HG03045 (cell line): ENCODE measurements around the gene OSM.

ENCODE experiments used
- ATAC-seq: cut with Tn5 transposase; IDR thresholded peaks from one replicate; pipeline ENCODE4 v1.9.1; 2021; ENCODE audit warnings: mild to moderate bottlenecking, moderate library complexity; ENCODE audit not compliant: unreplicated experiment

Gene OSM

DNA sequence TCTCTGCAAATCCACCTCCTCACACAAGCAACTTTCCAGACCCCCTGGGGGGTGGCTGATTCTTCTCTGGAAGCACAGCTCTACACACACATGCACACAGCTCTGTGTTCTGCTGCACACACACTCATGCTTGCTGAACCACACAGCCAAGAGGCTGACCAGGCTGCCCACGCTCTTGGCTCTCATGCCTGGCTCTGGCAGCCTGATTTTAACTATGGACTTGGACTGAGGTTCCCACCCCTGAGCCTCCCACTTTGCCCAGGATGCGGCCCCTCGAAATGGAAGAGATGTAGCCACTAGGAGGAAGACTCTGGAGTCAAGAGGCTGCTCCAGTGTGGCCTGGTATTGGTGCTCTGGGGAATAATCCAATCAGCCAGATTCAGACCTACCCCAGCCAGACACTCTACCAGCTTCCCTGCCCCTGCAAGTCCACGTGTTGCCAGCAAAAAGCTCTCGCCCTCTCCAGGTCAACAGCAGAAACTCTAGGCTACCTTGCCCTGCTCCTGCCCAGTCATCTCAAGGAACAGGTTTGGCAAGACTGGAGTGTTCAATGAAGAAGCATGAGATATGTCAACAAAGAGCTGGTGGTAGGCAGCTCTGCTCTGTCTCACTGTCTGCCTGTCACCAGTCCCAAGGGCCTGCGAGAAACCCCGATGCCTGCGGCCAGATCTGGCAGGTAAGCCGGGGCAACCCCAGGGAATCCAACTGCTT is 31.5 kb upstream of the OSM start:
- no peak for ATAC-seq

DNA sequence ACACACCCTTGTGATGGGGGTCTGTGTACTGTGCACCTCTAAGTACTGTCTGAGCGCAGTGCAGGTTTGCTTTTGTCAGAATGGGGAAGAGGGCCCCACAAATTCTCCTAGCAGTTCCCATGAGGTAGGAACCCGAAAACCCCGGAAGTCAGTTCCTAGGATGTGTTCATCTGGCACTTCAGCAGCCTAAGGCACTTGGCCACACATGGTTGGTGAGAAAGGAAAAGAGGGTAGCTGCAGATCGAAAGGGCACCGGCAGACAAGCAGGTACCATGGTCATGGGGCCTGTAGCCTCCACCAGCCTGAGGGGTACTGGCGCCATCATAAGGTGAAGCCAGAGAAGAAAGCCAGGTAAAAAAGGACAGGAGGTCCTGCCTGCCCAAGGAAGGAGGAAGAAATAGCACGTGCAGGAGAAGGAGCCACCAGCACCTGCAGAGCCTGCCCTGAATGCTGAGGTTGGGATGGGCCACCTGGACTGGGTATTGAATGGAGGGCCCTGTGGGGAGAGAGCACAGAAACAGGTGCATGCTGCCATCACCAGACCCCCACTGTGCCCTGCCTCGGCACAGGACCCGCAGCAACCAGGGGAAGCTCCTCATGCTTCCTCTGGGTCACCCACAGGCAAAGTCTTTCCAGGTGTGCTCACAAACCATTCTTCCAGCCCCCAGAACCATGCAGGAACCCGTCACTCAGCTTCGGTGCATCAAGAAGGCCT is 30.8 kb upstream of the OSM start:
- no peak for ATAC-seq

DNA sequence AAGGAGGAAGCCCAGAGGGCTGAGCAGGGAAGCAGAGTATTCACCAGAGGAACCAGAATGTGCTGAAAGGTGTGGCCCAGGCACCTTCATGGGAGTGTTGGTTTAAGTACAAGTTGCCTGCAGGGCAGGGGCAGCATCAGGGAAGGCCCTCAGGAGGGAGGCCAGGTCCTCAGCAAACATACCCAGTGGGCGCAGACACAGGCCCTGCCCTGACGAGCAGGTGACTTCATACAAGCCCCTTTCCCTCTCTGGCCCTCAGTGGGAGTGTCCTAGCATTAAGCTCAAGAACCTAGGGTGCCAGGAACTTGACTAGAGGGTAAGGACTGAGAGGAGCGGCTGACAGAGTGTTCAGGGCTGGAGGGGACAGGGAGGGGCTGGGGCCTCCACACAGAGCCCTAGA is 30.2 kb upstream of the OSM start:
- ATAC-seq: no peak

DNA sequence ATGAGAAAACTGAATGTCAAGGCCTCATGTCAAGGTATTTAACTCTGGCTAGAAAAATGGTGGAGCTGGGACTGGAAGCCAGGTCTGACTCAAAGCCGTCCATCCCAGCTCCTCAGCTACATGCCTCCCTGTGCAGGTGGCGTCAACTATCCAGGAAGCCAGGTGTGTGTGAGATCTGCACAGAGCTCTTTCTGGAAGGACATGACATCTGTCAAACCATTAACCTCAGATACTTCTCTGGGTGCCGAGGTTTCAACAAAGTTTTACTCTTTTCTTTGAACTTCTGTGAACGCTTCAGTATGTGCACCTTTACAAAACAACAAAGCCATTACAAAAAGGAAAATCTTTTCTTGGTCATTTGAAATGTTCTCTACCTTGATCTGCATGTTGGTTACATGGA is 29.7 kb upstream of the OSM start:
- ATAC-seq: no peak

DNA sequence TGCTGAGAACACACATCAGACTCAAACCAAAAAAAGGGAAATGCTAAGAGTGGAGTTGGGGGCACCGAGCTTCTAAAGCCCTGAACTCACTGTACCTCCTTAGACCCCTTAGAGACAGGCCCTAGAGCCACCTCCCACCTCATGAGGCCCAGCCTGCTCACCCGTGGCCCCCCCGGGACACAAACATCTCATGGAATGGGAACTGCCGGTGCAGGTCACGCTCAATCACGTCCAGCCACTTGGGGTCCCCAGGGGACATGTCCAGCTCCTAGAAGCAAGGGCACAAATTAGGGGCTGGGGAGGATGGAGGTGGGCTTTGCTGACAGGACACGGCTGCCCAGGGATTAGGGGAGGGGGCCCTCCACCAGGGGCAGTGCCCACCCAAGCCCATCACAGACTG is 28.9 kb upstream of the OSM start:
- no peak for ATAC-seq

DNA sequence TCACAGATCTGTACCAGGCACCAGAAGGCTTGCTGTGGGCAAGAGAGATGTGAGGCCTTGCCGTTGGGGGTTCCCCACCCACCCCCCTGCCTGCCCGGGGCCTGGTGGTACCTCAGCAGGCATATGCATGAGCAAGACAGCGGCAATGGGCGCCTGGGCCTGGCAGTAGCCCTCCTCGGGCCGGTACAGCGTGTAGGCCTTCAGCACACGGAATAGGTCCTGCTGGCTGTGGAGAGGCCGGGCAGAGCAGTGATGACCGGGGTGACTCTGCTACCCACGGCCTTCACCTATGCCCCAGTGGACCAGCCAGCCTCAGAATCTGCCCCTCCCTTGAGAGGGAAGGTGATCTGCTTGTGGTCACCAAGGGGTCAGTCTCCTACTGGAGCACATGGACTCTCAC is 28.2 kb upstream of the OSM start:
- no peak for ATAC-seq

DNA sequence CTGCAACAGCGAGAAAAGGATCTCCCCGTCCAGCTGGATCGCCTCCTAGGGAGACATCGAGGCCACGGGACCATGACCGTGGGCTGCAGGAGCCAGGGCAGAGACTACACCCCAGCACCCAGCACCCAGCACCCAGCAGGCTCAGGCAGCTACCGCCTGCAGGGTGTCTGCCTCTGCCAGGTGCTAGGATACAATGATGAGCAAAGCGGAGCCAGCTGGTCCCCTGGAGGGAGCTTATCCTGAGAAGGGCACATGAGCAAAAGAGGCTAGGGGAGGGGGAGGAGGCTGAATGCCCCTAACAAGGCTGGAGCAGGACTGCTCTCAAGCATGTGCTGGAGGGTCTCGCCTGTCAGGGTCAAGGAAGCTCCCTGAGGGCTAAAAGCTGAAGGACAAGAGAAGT is 27.4 kb upstream of the OSM start:
- no peak for ATAC-seq

DNA sequence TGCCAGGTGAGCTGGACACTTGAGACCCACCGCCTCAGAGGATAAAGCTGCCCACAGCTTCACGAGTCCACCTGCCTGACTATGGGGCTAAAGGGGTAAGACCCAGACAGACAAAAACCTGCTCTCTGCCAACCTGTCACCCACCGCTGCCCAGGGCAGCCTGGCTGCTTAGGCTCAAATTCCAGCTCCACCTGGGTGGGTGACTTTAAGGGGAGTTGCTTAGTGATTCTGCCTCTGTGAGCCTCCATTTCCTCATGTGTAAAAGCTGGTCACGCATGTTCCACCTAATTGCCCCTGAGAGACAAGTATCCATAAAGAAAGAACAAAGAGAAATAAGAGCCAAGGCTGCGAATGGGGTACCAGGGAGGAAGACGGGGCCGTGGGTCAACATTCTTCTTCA is 26.4 kb upstream of the OSM start:
- ATAC-seq: no peak

DNA sequence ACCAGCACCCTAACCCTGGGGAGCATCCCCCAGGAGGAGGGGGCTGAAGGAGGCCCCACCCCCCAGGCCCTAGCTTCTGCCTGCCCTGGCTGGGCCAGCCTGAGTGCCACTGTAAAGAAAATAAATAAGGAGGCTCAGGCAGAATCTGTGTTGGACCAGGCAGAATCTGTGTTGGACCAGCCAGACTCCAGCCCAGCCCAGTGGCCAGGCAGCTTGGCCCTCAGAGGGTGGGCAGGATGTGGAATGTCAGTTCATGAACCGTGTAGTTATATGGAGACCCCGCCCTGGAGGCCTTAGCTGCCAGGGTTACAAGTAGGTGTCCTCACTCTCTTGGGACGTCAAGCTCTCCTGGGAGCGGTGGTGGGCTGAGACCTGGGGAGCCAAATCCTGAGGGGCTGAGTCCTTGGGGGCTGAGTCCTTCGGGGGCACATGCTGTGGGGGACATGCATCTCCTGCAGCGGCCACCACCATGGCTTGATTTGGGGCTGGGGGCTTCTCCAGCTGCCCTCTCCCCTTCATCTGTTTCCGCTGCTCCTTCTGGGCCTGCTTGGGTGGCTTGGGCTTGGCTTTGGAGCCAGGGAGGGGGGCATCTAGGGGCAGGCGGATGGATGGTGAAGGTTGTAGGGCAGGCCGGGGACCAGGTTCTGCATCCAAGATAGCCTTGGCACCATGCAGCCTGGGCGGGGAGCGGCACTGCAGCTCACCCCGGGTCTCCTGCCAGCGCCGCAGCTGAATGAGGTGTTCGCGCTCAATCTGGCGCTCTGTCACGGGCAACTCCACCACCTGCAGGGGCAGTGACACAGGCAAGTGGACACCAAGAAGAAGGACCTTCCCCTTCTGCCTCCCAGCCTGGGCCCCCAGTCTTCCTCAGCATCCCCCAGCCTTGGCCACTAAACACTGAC is 25.7 kb upstream of the OSM start:
- ATAC-seq: no peak

DNA sequence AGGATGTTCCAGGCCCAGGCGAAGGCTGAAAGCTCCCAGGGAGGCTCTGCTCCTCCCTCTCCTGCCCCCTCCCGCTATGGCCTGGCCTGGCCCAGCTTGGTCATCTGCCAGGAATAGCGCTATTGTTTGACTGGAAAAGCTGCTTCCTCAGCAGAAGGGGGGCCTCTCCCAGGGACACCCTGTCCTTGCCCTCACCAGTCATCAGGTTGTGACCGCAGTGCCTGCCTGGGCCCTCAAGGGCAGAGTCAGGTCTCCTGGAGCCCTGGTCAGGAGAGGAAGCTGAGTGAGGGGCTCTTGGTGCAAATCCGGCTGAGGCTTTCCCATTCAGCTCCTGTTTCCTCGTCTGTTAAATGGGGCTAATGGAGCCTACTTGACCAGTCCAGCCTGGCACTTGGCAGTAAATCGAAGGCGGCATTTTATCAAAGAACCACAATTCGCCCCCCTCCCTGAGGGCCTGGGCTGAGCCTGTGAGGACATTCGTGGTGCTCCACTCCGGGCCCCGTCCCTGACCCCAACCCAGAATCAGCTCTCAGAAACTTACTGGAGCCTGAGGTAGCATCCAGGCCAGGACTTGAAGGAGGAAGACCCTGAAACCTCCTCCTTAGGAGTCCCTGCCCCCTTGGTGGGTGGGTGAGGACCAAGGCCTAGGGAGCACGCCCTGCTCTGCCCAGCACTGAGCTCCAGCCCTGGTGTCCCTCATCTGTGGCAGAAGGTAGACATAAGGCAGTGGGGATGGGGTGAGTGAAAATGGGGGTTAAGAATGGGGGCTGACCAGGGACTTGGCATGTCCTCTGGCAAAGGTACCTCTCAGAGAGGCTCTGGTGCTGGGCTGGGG is 24.6 kb upstream of the OSM start:
- no peak for ATAC-seq

DNA sequence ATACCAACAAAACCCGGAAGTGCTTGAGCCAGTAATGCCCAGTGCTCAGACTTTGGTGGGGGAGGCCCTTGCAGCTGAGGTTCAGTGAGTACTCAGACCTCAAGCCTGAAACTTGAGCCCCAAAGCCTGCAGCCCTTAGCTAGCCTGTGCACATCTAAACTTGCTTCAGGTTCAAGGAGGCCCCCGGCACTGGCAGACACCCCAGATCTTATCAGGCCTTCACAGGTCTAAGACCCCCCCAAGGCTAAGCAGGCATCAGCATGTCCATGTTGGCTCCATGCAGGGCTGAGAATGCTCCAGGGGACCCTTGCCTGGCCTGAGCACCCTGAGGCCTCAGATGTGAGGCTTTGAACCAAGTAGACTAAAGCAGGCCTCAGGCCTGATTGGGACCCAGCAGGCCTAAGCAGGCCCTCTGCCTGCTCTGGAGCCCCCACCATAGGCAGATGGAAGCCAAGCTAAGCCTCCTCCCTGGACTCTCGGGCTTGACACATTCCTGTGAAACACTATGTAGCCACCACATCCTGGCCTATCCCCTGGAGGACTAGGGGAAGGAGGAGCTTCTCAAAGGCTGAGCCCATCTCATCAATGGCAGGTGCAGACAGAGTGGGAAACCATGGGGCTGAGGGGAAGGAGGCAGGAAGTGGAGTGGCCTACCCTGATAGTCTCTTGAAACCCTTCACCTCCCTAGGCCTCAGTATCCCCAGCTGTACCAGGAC is 23.8 kb upstream of the OSM start:
- no peak for ATAC-seq

DNA sequence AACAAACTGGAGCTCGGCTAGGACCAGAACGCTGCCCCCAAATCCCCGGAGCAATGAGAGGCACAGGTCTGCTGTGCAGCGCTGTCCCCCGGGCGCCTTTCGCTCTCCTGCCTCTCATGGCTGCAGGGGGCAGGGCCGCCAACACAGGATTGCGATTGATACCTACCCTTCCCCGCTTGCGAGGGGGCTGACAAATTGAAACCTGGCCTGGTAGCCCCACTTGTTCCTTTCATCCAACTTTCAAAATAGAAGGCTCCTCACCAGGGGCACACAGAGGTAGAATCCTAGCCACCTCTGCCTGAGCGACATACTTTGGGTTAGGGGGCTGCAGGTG is 23.3 kb upstream of the OSM start:
- peak; percentile 7 for ATAC-seq

DNA sequence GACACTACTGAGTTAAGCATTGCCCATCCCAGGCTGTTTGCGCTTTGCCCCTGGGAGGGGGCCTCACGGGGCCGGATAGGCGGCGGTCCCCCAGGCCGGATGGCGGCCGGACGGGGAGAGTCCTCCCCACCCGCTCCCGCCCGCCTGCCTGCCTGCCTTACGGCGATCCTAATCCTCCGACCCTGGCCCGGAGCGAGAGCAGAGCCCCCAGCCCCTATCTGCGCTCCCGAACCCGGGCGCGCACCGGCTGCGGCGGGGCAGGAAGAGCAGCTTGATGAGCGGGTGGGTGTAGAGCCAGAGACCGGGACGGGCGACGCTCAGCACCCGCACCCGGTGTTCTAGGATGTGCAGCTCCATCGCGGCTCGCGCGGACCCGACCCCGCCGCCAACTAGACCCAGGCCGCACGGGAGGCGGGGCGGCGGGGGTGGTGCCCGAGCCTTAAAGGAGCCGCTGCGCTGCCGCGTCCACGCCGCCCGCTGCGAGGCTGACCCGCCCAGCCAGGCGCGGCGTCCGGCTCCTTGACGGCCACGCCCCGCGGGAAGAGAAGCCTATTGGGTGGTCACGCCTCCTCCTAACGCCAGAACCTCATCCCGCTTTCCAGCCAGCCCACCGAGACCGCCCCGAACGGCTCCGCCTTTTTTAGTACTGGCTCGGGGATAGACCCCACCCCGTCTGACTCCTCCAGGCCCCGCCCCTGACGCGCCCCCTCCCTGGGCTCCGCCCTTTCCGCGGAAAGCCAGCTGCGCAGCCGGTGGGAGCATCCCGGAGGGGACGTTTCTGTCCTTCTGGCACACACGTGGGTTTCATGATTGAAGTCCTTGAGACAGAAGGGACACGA is 22.7 kb upstream of the OSM start, which contains the start of gene CASTOR1:
CASTOR1 (minus strand) TSS at position 365 of the 839 bp plus-strand sequence; CDS start at position 357, 8 bp downstream.
- peak; percentile 70 for ATAC-seq

DNA sequence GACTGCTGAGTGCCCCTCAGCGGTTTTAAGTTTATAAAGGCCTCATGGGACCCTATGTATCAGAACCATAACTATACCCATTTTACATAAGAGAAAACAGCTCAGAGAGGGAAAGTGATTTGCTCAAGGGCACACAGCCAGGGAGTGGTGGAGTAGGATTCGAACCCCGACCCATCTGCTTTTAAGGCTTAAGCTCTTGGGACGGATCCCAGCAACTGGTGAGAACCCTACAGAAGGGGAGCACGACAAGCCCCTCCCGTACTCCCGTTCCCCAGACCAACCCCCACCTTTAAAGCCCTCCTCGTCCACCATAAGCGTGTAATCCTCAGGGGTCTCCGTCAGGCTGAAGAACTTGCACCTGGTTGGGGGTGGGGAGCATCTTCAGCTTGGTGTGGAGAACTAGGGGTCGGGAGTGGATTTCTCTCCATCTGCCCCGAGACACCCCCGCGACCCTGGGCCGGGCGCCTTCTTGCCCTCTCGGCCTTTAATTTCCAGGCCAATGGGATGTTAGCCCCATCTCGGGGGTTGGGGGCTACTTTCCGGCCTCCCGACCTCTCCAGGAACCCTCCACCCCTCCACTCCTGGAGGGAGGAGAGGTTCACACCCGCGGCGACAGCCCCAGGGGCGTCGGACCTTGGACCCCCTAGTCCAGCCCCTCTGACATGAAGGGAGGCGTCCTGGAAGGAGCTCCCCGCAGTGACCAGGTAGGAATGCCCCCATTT is 21.9 kb upstream of the OSM start:
- no peak for ATAC-seq

DNA sequence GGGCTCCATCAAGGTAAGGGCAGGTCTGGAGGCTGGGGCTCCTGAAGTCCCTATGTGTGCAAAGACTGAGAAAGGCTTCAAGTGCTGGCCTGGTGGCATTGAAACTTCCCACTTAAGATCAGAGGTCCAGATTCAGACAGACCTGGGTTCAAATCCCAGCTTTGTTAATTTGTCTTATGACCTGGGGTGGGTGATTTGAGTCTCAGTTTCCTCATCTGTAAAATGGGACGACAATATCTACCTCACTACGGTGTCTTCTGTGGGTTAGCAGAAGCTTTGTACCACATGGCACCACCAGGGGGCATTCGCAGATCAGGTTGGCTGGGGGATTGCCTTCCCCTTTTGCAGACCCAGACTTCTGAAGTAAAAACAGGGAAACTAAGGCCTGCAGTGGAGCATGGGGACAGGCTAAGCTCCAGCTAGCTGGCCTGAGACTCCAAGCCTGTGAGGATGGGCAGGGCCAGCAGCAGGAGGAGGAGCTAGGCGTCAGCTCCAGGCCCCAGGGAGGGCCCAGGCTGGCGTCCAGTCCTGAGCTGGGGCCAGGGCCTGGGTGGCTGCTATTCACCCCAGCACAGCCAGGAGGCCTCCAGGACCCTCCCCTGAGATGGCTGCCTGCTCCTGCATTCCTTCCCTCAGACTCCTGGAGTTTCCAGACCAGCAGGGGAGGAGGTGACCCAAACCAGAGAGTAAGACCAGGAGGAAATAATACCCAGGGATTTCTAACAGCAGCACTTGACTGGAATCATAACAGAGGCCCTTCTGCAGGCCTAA is 21.2 kb upstream of the OSM start:
- no peak for ATAC-seq

DNA sequence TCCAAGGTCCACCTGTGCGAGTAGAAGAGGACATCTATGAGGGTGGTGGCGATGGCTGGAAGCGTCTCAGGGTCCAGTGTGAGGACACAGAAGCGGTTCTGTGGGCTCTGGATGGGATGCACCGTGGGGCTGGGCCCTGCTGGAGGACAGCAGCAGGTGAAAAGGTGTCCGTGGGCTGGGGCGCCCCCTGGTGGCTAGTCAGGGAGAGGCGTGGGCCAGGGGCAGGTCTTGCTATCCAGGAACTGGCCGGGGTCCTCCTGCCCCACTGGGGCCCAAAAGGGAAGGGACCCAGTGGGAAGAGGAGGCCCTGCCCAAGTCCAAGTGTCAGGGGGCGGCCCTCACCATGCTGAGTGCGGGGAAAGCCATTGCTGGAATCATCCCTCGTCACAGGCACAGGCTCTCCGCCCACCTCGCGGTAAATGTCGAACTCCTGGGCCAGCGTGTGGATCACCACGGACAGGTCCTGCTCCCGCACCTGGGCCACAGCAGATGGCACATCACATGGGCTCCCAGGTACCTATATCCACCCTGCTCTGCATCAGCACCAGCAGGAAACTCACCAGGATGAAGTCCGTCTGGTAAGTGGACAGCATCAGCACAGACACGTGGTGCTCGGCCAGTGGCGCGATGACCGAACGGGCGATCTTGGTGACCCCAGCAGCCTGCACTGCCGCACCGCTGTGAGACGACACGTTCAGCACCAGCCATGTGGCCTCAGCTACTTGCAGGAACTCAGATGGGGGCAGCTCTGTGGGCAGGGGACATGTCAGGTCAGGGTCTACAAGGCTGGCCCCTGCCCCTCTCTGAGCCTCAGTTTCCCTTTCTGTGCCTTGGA is 20.4 kb upstream of the OSM start:
- ATAC-seq: no peak

DNA sequence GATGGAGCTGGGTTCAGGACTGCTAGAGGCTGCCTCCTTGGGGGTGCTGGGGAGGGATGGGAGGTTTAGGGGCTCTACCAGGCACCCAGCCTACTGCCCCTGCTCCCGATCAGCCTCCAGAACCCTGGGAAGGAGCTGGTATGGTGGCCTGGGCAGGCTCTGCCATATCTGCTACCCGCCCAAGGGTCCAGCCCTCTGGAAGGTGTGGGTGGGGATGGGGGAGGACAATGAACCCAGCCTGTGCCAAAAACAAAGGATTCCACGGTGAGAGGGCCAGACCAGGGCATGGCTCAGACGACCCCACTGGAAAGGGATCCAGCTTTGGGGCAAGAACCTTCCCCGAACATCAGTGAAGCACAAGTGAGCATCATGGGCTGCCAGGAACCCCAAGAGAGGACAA is 19.7 kb upstream of the OSM start:
- no peak for ATAC-seq
